Neural cell (in vitro differentiated cells): Measurements from ENCODE around the gene KCNH6. TPM values are rescaled to one million over a fixed set of nuclear protein-coding genes. Genes with fewer than 3 reads are reported as not detected.

Source experiments
- H2AFZ ChIP-seq: fragments of 200-600, 300-800 bp; sonication (generic), shearing (Covaris generic); 2 replicates; pipeline ENCODE4 v1.6.0; 2014; ENCODE audit warnings: low read depth, mild to moderate bottlenecking, antibody characterized with exemption, low read length, moderate library complexity
- H3F3A ChIP-seq: fragments of 200-600 bp; shearing (Covaris generic); 2 replicates; pipeline ENCODE4 v1.6.1; 2016; ENCODE audit warnings: mild to moderate bottlenecking, moderate library complexity, mixed read lengths, antibody characterized with exemption, low read length; ENCODE audit not compliant: insufficient read depth, poor library complexity, severe bottlenecking
- H3K27ac ChIP-seq: fragments of 200-600, 300-800 bp; sonication (generic), shearing (Covaris generic); 2 replicates; pipeline ENCODE4 v1.5.1; 2014; ENCODE audit warnings: mild to moderate bottlenecking, low read length, moderate library complexity
- H3K27me3 ChIP-seq: fragments of 300-800, 200-600 bp; sonication (generic), shearing (Covaris generic); 2 replicates; pipeline ENCODE4 v1.6.0; 2014; ENCODE audit warnings: mild to moderate bottlenecking, low read depth, low read length, moderate library complexity; ENCODE audit not compliant: insufficient read depth
- H3K36me3 ChIP-seq: fragments of 300-800, 200-600 bp; sonication (generic), shearing (Covaris generic); 2 replicates; pipeline ENCODE4 v1.5.1; 2014; ENCODE audit warnings: mild to moderate bottlenecking, antibody characterized with exemption, low read length, moderate library complexity; ENCODE audit not compliant: insufficient read depth
- H3K4me2 ChIP-seq: fragments of 300-800, 200-600 bp; sonication (generic), shearing (Covaris generic); 2 replicates; pipeline ENCODE4 v1.6.0; 2014; ENCODE audit warnings: mild to moderate bottlenecking, low read length
- H3K4me3 ChIP-seq: fragments of 300-800, 200-600 bp; sonication (generic), shearing (Covaris generic); 2 replicates; pipeline ENCODE4 v1.5.1; 2014; ENCODE audit warnings: mild to moderate bottlenecking, low read length, moderate library complexity
- H3K79me2 ChIP-seq: fragments of 200-600 bp; shearing (Covaris generic); replicated peaks from 2 replicates; pipeline ENCODE4 v1.6.0; 2014; ENCODE audit warnings: mild to moderate bottlenecking, low read length, moderate library complexity; ENCODE audit not compliant: insufficient read depth
- H3K9ac ChIP-seq: fragments of 300-800, 200-600 bp; sonication (generic), shearing (Covaris generic); 2 replicates; pipeline ENCODE4 v1.6.1; 2016; ENCODE audit warnings: mild to moderate bottlenecking, low read length, mixed read lengths
- H3K9me2 ChIP-seq: fragments of 200-600 bp; shearing (Covaris generic); 2 replicates; pipeline ENCODE4 v1.6.1; 2016; ENCODE audit warnings: mild to moderate bottlenecking, low read length, mixed read lengths; ENCODE audit not compliant: insufficient read depth
- H3K9me3 ChIP-seq: fragments of 200-600, 300-800 bp; sonication (generic), shearing (Covaris generic); 2 replicates; pipeline ENCODE4 v1.6.1; 2016; ENCODE audit warnings: mild to moderate bottlenecking, mixed run types, low read length, moderate library complexity, mixed read lengths
- H4K20me1 ChIP-seq: fragments of 200-600 bp; shearing (Covaris generic); 2 replicates; pipeline ENCODE4 v1.6.1; 2016; ENCODE audit warnings: mild to moderate bottlenecking, mixed run types; ENCODE audit not compliant: insufficient read depth
- CTCF ChIP-seq: fragments of 450-650 bp; IDR thresholded peaks from 2 replicates; pipeline ENCODE4 v1.5.1; 2014; ENCODE audit warnings: antibody characterized with exemption, mild to moderate bottlenecking, moderate library complexity; ENCODE audit not compliant: poor library complexity, severe bottlenecking
- EP300 ChIP-seq: fragments of 450-650 bp; conservative IDR thresholded peaks from 2 replicates; pipeline ENCODE4 v1.6.1; 2014; ENCODE audit warnings: antibody characterized with exemption, mild to moderate bottlenecking, moderate library complexity; ENCODE audit not compliant: poor library complexity, severe bottlenecking
- EZH2 ChIP-seq: fragments of 200-600, 300-800 bp; shearing (Covaris generic), sonication (generic); IDR thresholded peaks from 2 replicates; pipeline ENCODE4 v1.6.1; 2014; ENCODE audit warnings: antibody characterized with exemption, low read length, borderline replicate concordance, mild to moderate bottlenecking; ENCODE audit not compliant: insufficient read depth, poor library complexity, severe bottlenecking
- MXI1 ChIP-seq: fragments of 450-650 bp; conservative IDR thresholded peaks from 2 replicates; pipeline ENCODE4 v1.6.1; 2014; ENCODE audit warnings: antibody characterized with exemption, mild to moderate bottlenecking; ENCODE audit not compliant: poor library complexity, severe bottlenecking
- POLR2AphosphoS5 ChIP-seq: IDR thresholded peaks from 2 replicates; pipeline ENCODE4 v1.6.1; 2012
- RAD21 ChIP-seq: fragments of 450-650 bp; conservative IDR thresholded peaks from 2 replicates; pipeline ENCODE4 v1.6.1; 2014; ENCODE audit warnings: antibody characterized with exemption, mild to moderate bottlenecking, moderate library complexity
- REST ChIP-seq: IDR thresholded peaks from 2 replicates; pipeline ENCODE4 v1.6.1; 2012; ENCODE audit warnings: borderline replicate concordance
- SMC3 ChIP-seq: fragments of 450-650 bp; conservative IDR thresholded peaks from 2 replicates; pipeline ENCODE4 v1.6.1; 2014; ENCODE audit warnings: antibody characterized with exemption, mild to moderate bottlenecking, moderate library complexity; ENCODE audit not compliant: poor library complexity
- polyA plus RNA-seq: library from polyadenylated mRNA; depleted of rRNA; stranded (reverse); fragments of >200 nt; gene quantifications from 2 replicates; pipeline ENCODE4 v1.2.3, GENCODE V29; 2014

The KCNH6 gene
- polyA plus RNA-seq, 1 donor from 2014 or later = not detected

DNA sequence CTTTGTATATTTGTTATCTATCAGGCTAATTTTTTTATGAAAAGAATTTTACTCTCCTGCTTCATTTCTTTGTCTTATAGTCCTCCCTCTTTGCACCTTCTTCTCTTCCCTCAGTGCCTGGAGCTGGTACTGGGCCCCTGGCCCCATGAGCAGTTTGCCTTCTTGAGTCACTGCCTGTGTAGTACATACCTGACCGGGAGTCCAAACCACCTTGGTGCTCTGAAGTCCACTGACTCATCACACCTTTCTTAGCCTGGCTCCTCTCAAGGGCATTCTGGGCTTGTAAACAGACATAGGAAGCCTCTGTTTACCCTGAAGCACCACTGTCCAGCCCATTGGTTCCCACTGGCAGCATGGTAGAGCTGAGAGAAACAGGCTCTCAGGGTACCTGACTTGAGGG lies 66.5 kb downstream of the KCNH6 start:
- H3K9me3 ChIP-seq = no peaks in the 10 kb centered on the region
- H4K20me1 ChIP-seq = no peaks in the 10 kb centered on the region
- no peaks in the 10 kb centered on the region for H3K9me2 ChIP-seq
- H3K79me2 ChIP-seq = no peaks in the 10 kb centered on the region
- no peak overlapping the region for H3K9ac ChIP-seq
- no peak overlapping the region for H3K4me2 ChIP-seq
- no peaks in the 10 kb centered on the region for H3K27me3 ChIP-seq
- H3F3A ChIP-seq = no peaks in the 10 kb centered on the region
- no peak overlapping the region for H3K4me3 ChIP-seq
- no peak overlapping the region for H2AFZ ChIP-seq
- H3K27ac ChIP-seq = no peak overlapping the region
- H3K36me3 ChIP-seq = peaks cover 10% of the 10 kb centered on the region
- TF ChIP-seq MXI1 = no peak
- no peak for TF ChIP-seq EZH2
- no peak for TF ChIP-seq EP300
- TF ChIP-seq RAD21 = no peak

GRCh38 chr17:63592797-63593196 lies 69.6 kb downstream of the KCNH6 start:
- no peaks in the 10 kb centered on the region for H3K9me2 ChIP-seq
- H4K20me1 ChIP-seq = no peaks in the 10 kb centered on the region
- H3K79me2 ChIP-seq = no peaks in the 10 kb centered on the region
- no peak overlapping the region for H3K4me3 ChIP-seq
- H3K9me3 ChIP-seq = no peaks in the 10 kb centered on the region
- H2AFZ ChIP-seq = no peak overlapping the region
- H3K27ac ChIP-seq = no peak overlapping the region
- no peak overlapping the region for H3K4me2 ChIP-seq
- peaks cover 6% of the 10 kb centered on the region for H3K36me3 ChIP-seq
- no peaks in the 10 kb centered on the region for H3K27me3 ChIP-seq
- H3F3A ChIP-seq = no peaks in the 10 kb centered on the region
- TF ChIP-seq SMC3 = no peak
- TF ChIP-seq POLR2AphosphoS5 = no peak
- no peak for TF ChIP-seq RAD21
- TF ChIP-seq EZH2 = no peak
- no peak for TF ChIP-seq CTCF
- TF ChIP-seq REST = no peak
- no peak for TF ChIP-seq EP300
- no peak overlapping the region for H3K9ac ChIP-seq

DNA sequence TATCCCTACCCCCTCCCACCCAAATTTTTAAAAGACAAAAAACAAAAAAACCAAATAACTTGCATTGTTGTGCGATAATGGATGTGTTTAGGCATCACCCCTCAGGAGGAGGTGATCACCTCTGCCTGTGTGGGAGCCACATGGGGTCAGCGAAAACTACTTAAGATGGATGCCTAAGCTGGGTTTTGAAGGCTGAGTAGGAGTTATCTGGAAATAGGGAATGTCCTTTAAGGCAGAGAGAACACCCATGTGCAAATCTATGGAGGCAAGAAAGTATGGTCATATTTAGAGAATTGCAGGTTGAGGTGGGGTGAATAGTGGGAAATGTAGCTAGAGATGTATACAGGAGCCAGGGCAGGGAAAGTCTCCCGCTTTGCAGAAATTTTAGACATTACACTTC lies 72.0 kb downstream of the KCNH6 start:
- H4K20me1 ChIP-seq = no peaks in the 10 kb centered on the region
- no peak overlapping the region for H3K4me2 ChIP-seq
- TF ChIP-seq EZH2 = no peak
- TF ChIP-seq POLR2AphosphoS5 = no peak
- TF ChIP-seq REST = no peak
- TF ChIP-seq EP300 = no peak
- TF ChIP-seq RAD21 = no peak
- no peak overlapping the region for H2AFZ ChIP-seq
- H3F3A ChIP-seq = no peaks in the 10 kb centered on the region
- peaks cover 6% of the 10 kb centered on the region for H3K36me3 ChIP-seq
- H3K4me3 ChIP-seq = no peak overlapping the region
- no peaks in the 10 kb centered on the region for H3K9me2 ChIP-seq
- H3K27me3 ChIP-seq = no peaks in the 10 kb centered on the region
- no peak overlapping the region for H3K27ac ChIP-seq
- no peaks in the 10 kb centered on the region for H3K9me3 ChIP-seq
- H3K9ac ChIP-seq = no peak overlapping the region
- no peaks in the 10 kb centered on the region for H3K79me2 ChIP-seq
